GM06990 (cell line): ENCODE data around the gene LIPC.

ENCODE experiments used
- DNase-seq: peaks from one replicate; pipeline ENCODE4 v3.0.0-alpha.2; 2011; ENCODE audit not compliant: insufficient read length; ENCODE audit errors: extremely low read depth
- H3K27me3 ChIP-seq: replicated peaks from 2 replicates; pipeline ENCODE4 v1.6.0; 2011; ENCODE audit warnings: low read length; ENCODE audit not compliant: control insufficient read depth, insufficient read depth
- H3K36me3 ChIP-seq: 2 replicates; pipeline ENCODE4 v1.5.1; 2011; ENCODE audit warnings: low read length; ENCODE audit not compliant: control insufficient read depth, insufficient read depth
- H3K4me3 ChIP-seq: replicated peaks from 2 replicates; pipeline ENCODE4 v1.5.1; 2011; ENCODE audit warnings: low read depth, mild to moderate bottlenecking, control low read depth, low read length
- TF ChIP-seq, protein P1 (sequence below): IDR thresholded peaks from 2 replicates; pipeline ENCODE4 v1.5.1; 2011; ENCODE audit warnings: low read length, control low read depth, mild to moderate bottlenecking, inconsistent platforms; ENCODE audit not compliant: insufficient read depth, poor library complexity, severe bottlenecking

Gene LIPC

GRCh38 chr15:58585693-58586443, 154.1 kb downstream of the LIPC start:
- H3K27me3 ChIP-seq, result no peaks in the 10 kb centered on the region
- H3K4me3 ChIP-seq, result no peak overlapping the region
- H3K36me3 ChIP-seq, result no peaks in the 10 kb centered on the region
- DNase-seq, result peak; percentile 28
- TF ChIP-seq, protein P1, sequence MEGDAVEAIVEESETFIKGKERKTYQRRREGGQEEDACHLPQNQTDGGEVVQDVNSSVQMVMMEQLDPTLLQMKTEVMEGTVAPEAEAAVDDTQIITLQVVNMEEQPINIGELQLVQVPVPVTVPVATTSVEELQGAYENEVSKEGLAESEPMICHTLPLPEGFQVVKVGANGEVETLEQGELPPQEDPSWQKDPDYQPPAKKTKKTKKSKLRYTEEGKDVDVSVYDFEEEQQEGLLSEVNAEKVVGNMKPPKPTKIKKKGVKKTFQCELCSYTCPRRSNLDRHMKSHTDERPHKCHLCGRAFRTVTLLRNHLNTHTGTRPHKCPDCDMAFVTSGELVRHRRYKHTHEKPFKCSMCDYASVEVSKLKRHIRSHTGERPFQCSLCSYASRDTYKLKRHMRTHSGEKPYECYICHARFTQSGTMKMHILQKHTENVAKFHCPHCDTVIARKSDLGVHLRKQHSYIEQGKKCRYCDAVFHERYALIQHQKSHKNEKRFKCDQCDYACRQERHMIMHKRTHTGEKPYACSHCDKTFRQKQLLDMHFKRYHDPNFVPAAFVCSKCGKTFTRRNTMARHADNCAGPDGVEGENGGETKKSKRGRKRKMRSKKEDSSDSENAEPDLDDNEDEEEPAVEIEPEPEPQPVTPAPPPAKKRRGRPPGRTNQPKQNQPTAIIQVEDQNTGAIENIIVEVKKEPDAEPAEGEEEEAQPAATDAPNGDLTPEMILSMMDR, result no peak

DNA sequence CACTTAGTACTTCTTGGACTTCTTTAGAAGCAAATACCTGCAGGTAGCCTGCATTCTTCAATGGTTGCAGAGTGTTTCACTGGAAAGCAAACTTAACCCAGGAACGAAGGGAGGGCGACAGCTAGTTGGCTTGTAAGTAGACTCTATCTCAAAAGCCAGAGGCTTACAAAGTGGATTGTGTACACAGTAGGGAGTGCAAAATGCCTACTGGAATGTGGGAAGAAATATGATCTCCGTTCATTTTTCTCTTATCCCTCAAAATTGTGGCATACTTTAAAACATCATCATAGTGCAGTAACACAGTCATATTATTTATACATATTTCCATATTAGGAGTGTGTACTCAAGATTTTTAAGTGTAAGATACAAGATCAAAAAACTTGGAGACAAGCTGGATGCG, 155.7 kb downstream of the LIPC start:
- no peak overlapping the region for H3K4me3 ChIP-seq
- no peaks in the 10 kb centered on the region for H3K27me3 ChIP-seq
- TF ChIP-seq, protein P1, result no peak
- no peaks in the 10 kb centered on the region for H3K36me3 ChIP-seq
- no peak for DNase-seq

- H3K36me3 ChIP-seq, result no peaks in the 10 kb centered on the region; the same call in 1 of the 2 replicates
- TF ChIP-seq, protein P1, result no peak
- H3K4me3 ChIP-seq, result no peak overlapping the region
- DNase-seq, result no peak
- no peaks in the 10 kb centered on the region for H3K27me3 ChIP-seq
These were observed 156.3 kb downstream of the LIPC start for GRCh38 chr15:58588096-58588495.

- peaks cover 2% of the 10 kb centered on the region for H3K36me3 ChIP-seq
- TF ChIP-seq, protein P1, result no peak
- H3K27me3 ChIP-seq, result no peaks in the 10 kb centered on the region
- DNase-seq, result no peak
- H3K4me3 ChIP-seq, result no peak overlapping the region
These were observed 157.3 kb downstream of the LIPC start for GRCh38 chr15:58589047-58589446.

DNA sequence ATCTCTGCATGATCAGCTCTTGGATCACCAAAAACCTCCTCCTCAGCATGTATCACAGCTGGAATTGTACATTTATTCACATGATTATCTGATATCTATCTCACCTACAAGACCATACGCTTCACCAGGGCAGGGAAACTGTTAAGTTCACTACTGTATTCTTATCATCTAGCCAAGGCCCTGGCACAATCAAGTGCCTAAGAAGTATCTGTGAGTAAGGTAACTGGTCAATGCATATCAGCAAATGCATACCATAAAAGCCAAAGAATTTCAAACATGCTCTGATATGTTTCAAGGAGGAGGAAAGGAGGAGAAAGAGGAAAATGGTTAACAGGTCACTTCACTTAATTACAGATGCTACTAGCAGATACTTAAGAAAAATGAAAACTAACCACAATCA, 158.4 kb downstream of the LIPC start:
- no peak for DNase-seq
- H3K36me3 ChIP-seq, result peaks cover 2% of the 10 kb centered on the region
- H3K27me3 ChIP-seq, result no peaks in the 10 kb centered on the region
- TF ChIP-seq, protein P1, result no peak
- H3K4me3 ChIP-seq, result no peak overlapping the region
